ENCODE results near the gene HEXIM2.
A peak's percentile ranks its signal among the peaks of the same experiment; 100 is the strongest.
"Not testable (repeated sequence)": the region's sequence is repeated elsewhere in the genome, so short reads cannot be mapped to it uniquely, and the experiment has no call there.

HEXIM2 gene

DNA sequence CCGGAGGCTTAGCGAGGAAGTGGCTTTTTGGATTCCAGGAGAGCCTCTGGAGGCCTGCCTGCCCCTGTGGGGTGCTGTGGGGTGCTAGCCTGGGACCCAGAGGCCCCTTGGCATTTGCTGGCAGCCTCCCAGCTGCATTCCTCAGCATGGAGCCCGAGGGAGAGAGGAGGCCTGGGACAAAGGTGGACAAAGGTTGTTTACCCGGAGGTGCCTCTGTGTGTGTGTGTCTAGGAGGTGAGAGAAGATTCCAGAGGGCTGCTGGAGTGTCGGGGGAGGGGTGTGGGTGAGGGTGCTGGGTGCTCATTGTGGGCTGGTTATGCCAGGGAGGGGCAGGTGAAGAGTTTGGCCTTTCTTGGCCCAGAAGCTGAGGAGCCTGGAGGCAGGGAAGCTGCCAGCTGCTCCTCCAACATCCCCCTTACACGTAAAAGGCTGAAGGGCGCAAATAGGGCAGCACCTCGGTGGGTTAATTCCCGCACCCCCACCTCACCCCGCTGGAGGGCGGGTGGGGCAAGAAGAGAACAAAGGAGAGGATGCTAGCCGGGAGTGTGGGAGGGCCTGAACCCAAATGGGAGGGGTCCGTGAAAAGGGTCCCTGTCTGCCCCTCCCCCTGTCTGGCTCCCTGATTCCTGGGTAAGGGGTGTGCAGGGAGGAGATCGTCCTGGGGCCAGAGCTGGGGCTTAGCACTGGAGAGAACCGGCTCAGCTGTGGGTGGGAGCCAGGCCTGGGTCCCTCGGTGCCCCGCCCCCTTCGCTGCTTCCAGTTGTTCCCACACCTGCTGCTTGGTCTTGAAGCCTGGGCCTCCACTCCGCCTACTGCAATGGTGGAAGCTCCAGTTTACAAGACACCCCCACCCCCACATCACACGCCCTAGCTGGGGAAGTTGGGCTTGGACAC lies 9.9 kb downstream of the HEXIM2 start:
- FAIRE-seq, result no peak

DNA sequence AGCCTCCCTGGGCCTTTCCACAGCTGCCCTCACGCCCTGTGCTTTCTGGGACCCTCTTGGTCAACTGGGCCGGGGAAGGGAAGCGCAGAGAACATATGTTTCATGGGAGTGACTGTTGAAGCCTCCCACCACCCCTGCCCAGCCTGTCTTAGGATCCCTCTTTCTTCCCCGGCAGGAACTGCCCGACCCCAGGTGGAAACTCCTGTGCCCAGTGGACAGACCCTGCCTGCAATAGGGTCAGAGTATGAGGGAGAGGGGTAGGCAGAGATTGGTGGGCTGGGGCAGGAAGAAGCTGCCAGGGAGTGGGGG lies 10.5 kb downstream of the HEXIM2 start:
- no peak for FAIRE-seq

DNA sequence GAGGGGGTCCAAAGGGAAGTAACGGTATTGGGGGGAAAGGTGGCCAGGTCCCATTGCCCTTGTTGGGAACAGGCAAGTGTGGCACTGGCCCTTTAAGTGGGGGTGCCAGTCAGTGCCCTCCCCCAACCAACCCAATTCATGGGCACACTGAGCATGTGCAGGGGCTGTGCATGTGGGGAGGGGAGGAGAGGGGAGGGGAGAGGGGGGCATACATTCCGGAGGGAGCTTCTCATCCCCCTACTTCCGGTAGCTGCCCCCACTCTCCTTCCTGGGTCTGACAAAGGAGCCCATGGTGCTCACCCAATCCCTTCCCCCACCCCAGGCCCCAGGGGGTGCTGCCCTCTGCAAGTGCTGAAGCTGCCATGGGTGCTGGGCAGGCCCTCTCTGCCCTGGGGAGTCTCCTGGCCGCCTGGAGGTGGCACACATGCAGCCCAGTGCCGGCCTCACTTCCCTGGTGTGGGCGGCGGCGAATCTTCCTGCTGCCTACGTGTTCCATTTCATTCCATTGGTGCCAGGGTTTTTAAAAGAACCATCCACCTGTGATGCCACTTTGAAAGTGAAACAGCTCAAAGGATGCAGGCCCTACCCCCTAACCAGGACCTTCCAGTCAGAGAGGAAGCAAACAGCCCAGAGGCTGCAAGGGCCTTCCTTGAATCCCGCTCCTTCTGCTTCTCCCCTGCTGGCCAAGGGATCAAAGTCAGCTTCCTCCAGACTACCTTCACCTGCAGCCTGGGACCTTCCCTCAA lies 11.0 kb downstream of the HEXIM2 start:
- no peak for FAIRE-seq

DNA sequence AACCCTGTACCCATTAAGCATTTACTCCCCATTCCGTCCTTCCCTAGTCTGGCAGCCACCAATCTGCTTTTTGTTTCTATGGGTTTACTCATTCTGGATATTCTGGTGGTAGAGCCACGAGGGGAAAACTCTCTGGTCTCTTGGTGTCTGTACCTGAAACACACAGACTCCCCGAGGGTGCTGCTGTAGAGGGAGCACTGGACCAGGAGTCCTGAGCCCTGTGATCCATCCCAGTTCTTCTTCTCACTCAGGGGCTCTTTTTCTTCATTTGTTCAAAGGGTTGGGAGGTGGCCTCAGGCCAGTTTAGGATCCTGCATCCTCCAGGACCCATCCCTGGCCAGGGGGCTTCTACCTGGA lies 14.1 kb downstream of the HEXIM2 start:
- no peak for FAIRE-seq

DNA sequence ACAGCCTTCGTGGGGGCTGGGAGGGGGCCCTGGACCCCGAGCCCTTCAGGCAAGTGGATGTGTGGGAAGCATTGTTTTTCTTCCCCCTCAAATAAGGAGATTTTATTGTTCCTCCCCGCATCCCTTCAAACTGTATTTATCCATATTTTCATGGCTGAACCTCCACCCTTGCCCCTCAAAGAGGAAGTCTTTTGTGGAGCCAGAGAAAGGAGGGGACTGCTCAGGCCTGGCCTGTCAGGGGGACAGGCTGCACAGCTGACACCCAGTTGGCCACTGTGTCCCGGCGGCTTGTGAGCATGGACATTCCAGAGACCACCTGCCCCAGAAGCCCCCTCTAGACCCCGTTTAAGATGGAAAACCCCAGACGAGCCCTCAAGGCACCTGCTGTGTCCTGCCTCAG lies 15.9 kb downstream of the HEXIM2 start:
- no peak for FAIRE-seq

DNA sequence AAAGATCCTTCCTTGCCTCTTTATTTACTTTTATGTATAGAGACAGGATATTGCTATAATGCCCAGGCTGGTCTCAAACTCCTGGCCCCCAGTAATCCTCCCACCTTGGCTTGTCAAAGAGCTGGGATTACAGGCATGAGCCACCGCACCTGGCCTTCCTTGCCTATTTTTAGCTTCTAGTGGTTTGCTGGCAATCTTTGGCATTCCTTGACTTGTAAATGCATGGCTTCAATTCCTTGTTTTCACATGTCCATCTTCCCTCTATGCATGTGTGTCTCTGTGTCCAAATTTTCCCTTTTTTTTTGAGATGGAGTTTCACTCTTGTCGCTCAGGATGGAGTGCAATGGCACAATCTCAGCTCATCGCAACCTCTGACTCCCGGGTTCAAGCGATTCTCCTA lies 22.5 kb downstream of the HEXIM2 start:
- FAIRE-seq, result no peak

DNA sequence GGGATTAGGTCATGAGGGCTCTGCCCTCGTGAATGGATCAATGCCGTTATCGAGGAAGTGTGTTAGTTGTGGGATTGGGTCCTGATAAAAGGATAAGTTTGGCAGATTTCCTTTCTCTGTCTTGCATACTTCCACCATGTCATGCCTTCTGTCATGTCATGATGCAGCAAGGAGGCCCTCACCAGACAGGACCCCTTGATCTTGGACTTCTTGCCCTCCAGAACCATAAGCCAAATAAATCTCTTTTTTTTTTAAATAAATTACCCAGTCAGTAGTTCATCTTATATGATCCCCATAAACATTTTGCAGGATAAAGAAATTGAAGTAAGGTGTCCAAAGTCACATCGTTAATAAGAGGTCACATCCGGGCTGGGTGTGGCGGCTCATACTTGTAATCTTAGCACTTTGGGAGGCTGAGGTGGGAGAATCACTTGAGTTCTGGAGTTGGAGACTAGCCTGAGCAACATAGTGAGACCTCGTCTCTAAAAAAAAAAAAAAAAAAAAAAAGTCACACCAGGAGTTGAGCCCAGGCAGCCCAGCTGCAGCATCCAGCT lies 25.2 kb downstream of the HEXIM2 start:
- FAIRE-seq, result no peak

DNA sequence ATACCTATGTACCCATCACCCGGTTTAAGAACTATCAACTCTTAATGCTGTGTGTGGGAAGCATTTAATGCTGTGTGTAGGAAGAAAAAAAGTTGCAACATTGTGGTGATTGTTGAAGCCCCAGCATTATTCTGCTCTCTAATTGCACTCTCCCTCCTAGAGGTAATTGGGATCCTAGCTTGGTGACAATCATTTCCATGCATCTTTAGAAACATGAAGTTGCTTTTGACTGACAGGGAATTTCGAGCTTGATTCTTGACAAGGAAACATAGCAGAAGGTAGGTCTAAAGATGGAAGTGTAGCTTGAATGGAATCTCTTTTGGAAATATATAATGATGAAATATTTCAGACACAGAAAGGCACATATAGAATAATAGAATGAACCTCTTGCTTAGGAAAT lies 27.3 kb downstream of the HEXIM2 start:
- FAIRE-seq, result no peak

DNA sequence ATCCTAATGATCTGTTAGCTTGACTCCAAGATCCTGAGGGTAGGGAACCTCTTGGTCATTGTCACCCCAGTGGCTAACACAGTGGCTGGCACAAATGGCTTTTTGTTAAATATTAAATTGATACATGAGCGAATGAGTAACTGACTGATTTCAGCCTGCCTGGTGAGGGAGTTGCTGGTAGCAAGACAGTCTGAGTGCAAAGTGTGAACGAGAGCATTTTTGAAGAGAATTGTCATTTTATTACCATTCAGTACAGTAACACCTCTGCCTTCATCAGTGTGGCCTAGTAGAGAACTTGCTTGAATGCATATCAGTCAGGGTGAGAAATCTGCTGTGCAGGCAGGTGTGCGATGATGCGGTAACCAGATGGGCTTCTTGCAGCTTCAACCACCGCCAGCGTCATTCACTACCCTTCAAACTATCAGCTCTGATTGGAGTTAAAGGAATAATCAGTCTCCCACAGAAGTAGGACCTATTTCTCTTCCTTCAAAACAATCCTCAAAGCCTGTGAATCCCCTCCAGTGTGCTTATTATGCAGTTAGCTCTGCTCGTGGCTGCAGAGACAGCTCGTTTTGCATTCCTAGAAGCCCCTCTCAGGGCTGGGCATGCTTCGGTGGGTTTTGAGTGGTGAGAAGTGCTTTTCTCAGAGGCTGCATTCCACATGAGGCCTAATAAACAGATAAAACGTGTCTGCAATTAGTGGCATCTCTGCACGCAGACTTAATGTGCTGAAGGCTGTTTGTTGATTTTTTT lies 29.0 kb downstream of the HEXIM2 start:
- FAIRE-seq, result no peak

DNA sequence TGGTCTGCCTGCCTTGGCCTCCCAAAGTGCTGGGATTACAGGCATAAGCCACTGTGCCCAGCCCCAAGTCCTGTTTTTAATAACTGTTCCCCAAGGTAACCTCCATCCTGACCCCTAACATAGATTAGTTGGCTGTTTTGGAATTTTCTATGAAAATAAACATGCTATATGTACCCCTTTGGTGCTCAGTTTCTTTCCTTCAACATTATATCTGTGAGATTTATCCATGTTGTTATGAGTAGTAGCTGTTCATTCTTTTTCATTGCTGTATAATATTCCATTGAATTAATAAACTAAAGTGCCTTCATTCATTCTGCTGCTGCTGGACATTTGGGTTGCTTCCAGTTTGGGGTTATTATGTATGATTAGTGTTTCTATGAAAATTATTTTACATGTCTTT lies 33.7 kb downstream of the HEXIM2 start:
- FAIRE-seq, result no peak

DNA sequence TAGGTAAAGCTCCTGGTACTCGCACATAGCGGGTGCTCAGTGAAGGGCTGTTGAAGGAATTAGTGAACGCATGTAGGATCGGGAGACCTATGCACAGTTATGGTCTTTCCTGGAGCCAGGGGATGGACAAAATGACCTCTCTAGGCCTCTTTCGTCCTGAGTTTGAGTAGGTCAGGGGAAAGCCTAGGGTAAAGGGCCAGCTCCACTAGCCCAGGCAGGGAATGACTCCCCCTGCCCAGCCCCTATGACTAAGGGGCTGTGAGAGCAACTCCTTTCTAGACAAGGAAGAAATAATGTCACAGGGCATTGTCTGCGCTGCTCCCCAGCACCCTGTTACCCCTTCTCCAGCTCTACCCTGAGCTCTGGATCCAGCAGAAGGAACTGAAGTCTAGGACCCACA lies 35.4 kb downstream of the HEXIM2 start:
- no peak for FAIRE-seq

DNA sequence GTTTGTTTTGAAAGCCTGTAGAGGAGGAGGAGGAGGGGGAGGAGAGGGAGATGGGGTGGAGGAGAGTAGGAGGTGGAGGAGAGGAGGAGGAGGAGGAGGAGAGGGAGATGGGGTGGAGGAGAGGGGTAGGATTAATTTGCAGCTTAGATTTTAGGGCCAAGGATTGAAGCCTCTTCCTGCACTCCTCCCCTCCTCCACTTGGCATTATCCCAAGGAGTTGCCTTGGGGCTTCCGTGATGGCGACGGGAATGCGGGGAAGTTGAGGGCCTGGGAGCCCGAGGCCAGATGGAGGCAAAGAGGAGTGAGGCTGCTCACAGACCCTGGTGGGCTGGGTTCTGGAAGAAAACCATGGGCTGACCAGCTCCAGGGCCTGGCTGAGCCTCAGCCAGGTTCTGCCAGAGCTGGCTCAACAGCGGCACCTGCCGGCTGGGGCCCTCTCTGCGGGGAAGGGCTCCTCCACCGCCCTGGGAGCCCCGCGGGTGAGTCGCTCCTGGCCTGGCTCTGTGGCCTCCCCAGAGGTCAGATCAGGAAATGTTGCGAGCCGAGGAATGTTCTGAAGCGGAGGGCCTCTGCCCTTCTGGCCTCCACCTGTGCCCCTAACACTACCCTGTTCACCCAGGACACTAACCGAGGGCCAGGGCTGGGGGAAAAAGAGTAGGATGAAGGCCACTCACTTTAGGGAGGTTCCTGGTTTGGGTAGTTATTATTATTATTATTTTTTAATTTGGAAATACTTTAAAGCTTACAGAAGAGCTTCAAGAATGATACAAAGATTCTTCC lies 36.1 kb downstream of the HEXIM2 start:
- no peak for FAIRE-seq

DNA sequence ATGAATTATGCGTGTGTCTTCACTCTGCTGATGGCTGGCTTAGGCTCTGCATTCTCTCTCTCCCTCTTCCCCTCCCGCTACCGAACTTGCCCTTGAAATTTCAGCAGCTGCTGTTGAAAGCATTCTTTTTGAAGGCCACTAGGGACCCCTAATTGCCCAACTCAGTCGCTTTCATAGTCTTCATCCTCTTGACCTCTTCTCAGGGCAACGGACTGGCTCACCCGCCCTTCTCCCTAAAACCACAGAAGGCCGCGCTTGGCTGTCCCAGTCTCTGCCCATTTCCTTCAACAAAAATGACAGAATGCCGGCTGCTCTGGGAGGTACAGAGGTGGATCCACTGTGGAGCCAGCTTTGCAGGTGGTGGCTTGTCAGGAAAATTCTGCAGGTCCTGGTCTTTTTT lies 39.0 kb downstream of the HEXIM2 start:
- no peak for FAIRE-seq

DNA sequence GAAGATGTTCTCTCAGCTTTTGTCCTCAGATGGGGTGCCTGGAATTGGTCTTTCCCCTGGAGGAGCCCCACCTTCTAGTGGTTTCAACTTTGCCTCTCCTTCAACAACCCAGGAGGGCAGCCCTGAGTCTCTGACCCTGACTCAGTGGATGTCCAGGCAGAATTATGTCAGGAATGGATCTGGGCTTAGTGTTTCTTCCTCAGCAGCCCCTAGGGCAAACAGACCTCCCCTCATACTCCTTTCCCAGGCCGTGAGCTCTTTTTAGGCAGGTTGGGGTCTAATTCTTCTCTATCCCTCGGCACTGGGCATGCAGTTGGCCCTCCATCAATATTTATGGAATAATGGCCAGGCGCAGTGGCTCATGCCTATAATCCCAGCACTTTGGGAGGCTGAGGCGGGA lies 39.8 kb downstream of the HEXIM2 start:
- FAIRE-seq, result no peak

DNA sequence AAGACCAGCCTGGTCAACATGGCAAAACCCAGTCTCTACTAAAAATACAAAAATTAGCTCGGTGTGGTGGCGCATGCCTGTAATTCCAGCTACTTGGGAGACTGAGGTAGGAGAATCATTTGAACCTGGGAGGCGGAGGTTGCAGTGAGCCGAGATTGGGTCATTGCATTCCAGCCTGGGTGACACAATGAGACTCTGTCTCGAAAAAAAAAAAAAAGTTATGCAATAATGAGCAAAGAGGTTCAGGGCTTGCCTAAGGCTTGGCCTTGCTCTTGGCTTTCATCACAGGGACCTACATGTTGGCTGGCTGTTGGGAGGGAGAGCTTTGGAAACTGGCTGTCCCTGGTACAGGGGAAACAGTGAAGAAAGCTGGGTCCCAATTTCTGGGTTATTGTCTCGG lies 40.2 kb downstream of the HEXIM2 start:
- FAIRE-seq, result not testable (repeated sequence)

DNA sequence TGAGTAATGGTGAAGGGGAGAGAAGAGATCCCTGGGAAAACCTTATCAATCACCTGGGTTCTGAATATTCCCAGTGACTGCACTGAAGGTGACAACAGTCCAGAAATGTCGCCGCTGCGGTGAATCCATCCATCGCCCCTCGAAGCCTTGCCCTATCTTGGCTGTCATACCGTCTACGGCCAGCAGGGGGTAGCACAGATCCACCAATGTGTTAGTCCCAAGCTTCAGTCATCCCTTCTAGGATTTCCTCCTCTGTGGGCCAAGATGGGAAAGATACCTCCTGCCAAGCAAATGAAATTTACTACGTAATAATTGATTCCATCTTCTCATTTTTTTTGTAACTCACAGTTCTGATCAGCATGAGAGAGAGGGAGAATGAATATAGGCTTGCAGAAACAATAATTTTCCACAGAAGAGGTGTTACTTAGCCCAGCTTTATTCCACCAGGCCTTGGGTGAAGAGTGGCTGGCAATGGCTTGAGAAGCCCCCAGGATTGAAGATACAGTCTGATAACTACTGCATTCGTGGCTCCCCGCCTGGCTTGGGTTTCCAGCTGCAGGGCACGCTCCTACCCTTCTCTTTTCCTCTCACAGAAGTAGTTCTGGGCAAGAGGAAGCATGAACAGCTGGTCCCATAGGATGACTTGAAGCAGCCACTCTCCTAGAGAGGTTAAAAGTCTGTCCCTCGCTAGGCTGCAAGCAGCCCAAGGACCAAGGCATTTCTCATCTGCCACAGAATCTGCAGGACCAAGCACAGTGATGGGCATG lies 57.4 kb downstream of the HEXIM2 start:
- FAIRE-seq, result peak; percentile 61

Measured in endometrium (tissue), 2 donors.